RKO (cell line): ENCODE measurements around the gene DPEP2NB.
"Not testable (repeated sequence)": the region's sequence is repeated elsewhere in the genome, so short reads cannot be mapped to it uniquely, and the experiment has no call there.

Source experiments
- DNase-seq: peaks from one replicate; pipeline ENCODE4 v3.0.0-alpha.2; 2016; ENCODE audit warnings: low spot score

Gene DPEP2NB

DNA sequence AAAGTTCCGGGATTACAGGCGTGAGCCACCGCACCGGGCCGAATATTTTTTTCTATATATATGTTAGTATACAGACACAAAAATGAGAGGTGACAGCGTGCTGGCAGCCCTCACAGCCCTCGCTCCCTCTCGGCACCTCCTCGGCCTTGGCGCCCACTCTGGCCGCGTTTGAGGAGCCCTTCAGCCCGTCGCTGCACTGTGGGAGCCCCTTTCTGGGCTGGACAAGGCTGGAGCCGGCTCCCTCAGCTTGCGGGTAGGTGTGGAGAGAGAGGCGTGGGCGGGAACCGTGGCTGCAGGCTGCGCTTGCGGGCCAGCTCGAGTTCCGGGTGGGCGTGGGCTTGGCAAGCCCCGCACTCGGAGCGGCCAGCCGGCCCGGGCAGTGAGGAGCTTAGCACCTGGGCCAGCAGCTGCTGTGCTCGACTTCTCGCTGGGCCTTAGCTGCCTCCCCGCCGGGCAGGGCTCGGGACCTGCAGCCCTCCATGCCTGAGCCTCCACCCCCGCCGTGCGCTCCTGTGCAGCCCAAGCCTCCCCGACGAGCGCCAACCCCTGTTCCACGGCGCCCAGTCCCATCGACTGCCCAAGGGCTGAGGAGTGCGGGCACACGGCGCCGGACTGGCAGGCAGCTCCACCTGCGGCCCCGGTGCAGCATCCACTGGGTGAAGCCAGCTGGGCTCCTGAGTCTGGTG, 33.6 kb downstream of the DPEP2NB start:
- no peak for DNase-seq

DNA sequence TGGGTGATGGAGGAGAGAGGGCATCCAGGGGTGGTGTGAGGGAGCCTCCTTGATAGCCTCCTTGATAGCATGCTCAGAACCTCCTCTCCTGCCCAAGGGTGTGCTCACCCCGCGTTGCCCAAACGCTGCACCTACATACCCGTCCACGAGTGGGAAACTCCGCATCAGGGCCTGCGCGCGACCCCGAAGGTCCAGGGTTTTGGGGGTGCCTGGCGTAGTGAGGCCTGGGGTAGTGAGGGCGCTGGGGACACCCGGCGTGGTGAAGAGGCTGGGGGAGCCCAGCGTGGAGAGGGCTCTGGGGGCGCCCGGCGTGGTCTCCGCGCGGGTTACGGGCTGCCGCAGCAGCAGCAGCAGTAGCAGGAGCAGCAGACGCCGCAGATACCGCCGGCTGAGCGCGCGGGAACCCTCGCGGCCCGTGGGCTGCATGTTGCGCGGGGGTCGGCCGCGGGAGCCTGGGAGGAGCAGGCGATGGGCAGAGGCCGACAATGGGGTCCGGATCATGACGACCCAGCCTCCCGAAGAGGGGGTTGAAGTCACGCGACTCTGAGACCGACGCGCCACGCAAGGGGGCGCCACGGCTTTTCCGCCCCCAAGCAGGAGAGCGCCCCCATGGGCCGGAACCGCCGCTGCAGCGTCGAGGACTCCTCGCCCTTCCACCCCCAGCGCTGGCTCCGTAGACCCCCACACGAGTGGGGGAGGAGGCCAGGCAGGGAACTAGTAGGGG, 35.6 kb downstream of the DPEP2NB start, which contains the start of gene DPEP3:
Gene DPEP3 (minus strand): TSS at position 545 of the 724 bp plus-strand sequence. CDS start 119 bp downstream, at position 426.
- no peak for DNase-seq

DNA sequence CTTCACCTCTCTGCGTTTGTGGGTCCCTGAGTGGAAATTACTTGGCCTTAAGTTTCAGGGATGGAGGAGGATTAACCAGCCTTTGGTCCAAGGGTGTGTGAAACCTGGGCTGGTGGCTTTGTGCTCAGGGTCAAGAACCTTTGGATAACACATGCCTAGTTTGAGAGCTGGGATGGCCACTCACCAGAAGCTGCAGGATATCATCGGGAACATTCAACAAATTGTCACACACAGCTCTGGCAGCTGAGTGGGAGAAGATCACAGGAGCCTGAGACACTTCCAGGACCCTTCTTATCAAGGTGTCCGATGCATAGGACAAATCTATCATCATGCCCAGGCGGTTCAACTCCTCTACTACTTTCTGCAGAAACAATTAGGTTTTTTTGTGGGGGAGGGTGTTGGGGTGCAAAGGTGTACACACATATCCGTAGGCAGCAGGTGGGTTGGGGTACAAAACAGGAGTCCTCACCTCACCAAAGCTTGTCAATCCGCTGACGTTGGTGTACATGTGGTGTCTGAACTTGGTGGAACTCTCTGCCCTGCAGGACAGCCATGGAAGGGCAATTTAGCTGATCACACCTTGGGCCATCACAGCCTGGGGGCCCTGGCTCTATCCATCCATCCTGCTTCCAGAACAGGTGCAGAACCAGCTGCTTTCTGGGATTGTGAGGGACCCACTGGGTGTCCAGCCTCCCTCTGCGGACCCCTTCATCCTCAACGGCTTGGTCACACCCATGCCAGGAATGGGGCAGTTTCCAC, 38.1 kb downstream of the DPEP2NB start:
- DNase-seq = no peak

DNA sequence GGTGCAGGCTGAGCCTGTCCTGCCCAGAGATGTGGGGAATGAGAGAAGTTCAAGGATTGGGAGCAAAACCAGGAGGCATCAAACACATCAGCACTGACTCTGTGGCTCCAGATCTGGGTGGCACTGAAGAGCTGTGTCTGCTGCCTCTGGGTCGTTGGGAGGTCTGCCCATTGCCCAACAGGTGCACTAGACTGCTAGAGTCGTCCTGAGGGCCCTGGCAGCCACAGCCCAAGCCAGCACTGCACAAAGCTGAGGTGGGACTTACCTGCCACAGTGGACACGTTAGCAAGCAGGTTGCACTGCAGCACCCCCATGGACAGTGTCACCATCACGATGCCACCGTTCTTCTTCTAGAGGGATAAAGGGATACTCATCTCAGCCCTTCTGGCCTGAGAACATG, 38.7 kb downstream of the DPEP2NB start:
- DNase-seq = no peak

DNA sequence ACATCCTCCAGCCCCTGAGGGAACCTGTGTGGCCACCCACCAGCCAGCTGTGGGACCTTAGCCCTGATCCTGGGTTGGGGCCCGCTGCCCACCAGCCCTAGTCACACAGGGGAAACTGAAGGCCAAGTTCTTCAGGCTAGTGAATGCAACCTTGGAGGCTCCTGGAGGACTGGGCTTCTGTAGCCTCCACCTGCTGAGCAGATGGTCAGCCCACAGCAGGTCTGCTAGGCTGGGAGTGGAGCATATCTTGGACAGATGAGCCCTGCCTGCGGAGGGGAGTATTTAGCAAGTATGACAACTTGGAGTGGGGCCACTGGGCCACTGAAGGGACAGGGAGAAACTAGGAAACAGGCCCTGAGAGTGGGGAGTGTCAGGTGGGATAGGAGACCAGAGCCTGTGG, 39.5 kb downstream of the DPEP2NB start:
- no peak for DNase-seq

DNA sequence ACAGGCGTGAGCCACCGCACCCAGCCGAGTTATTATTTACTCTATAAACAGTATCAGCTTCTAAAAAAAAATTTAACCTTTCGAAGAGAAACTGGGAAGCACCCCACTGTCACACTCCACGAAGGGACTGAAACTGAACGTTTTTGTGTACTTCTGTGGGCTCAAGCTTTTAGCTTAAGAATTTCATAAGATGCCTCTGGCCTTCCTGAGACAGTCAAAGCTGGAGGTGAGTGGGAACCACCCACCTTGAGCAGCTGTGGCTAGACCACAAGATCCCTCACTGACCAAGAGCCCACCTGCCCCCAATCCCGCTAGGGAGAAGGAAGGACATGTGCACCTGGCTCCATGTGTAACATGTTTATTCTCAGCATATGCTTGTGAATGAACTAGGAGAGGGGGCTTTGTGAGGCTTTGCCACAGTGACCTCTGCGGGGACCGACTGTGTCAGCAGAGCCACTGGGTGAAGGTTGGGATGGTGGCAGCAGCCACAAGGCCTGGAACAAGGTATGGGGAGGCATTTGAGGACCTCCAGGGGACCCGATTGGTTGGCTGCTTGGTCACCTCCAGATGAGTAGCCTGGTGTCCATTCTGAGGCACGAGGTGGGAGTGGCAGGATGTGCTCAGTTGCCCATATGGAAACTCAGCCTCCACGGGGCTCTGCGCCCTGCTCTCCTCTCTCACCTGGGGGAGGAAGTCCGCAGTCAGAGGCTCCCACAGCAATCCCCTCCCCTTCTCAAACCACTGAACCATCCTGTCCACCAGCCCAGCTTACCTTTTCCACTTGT, 40.2 kb downstream of the DPEP2NB start:
- no peak for DNase-seq

DNA sequence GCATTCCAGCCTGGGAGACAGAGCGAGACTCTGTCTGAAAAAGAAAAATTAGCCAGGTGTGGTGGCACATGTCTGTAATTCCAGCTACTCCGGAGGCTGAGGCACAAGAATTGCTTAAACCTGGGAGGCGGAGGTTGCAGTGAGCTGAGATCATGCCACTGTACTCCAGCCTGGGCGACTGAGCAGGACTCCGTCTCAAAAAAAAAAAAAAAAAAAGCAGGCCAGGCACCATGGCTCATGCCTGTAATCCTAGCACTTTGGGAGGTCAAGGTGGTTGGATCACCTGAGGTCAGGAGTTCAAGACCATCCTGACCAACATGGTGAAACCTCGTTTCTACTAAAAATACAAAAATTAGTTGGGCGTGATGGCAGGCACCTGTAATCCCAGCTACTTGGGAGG, 43.4 kb downstream of the DPEP2NB start:
- DNase-seq = not testable (repeated sequence)

DNA sequence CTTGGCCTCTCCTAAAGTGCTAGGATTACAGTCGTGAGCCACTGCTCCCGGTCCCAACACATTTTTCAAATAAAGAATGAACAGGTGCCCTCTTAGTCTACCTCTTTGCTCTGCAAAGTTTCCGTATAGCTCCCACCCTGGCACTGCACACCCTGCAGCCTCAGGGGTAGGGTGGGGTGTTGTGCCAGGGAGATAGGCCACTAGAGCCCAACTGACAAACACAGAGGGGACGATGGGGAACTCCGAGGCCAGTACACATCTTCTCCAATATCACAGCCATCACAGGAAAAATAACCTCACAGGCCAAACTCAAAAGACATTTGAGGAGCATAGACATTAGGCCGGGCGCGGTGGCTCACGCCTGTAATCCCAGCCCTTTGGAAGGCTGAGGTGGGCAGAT, 44.6 kb downstream of the DPEP2NB start:
- no peak for DNase-seq

DNA sequence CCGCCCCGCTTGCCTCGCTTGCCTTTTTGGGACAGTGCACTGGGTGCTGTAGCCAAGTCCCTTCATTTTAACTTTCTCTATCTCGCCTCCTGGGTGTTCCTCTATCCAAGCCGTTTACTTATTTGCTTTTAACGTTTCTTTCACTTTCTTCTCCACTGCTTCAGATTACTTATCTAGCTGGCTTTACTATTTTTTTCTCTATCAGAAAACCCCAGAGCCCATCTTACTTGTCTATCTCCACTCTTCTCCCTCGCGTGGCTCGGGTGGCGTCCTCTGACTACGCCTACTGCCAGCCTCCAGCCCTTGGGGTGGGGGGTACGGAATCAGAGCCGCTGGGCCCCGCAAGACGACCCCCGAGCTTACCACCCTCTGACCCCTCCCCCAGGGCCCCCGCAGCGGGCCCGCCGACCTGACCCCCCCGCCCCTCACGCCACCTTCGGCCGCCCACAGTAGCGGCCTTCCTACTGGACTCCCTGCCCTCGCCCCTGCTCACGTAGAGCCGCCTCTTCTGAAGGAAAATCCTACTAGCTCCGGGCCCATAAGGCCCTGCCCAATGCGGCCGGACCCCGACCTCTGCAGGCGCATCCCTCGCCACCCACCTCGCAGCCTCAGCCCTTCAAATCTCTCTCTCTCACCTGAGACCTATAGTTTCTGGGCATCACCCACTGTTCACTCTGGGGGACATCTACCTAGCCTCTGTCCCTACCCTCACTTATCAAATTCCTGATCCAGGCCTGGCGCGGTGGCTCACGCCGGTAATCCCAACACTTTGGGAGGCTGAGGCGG, 46.3 kb downstream of the DPEP2NB start:
- no peak for DNase-seq

DNA sequence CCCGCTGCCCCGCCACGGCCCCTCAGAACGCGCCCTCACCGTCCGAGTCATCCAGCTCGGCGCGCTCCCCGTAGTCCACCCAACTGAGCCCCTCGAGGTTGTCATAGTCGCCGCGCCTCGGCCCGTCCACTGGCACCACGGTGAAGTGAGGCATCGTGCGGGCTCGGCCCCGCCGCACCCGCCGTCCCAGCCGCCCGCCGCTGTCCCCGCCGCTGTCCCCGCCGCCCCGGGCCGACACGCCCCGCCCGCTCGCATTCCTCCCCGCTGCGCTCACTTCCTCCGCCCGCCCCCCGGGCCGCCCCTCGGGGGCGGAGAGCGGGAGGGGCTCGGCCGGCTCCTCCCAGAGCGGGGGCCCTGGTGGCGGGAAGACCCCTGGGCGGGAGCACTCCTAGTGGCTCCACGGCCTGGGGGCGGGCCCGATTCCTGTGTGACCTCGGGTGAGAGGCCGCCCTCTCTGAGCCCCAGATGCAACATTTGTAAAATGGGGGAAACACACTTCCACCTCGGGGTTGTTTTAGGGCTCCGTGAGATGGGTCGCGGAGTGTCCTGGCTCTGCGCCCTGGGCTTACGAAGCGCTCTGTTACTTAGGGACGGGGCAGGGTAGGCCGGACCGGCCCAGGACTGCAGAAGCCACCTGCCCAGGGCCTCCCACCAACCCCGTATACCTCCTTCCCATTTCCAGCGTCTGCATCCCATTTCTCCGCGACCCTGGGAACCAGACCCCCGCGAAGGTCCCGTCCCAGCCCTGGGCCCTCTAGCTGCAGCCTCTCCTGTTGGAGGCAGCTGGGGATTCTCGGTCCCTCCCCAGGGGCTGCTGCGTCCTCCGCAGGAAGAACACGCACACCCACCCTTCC, 47.1 kb downstream of the DPEP2NB start, which contains the start of gene SLC12A4:
Gene SLC12A4 (minus strand): TSS at position 238 of the 854 bp plus-strand sequence. CDS start 84 bp downstream, at position 154.
- DNase-seq = peak; percentile 88

DNA sequence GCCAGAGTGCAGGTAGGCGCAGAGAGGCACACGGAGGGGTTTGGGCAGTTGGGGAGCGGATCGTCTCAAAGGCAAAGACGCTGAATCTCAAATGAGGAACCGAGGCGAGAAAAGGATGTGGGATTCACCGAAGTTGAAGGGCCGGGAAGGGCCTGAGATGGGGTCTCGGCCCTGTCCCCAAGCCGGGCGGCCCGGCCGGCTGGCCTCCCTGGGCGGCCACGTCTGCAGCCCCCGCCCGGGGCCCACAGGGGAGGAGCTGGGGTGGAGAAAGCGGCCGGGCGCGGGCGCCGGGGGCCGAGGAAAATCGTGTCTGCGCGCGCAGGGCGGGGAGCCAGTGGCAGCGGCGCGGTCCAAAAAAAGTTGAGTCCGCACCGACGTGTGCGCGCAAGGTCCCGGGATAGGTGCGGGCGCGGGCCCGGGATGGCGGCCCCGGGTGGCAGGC, 47.7 kb downstream of the DPEP2NB start:
- no peak for DNase-seq

DNA sequence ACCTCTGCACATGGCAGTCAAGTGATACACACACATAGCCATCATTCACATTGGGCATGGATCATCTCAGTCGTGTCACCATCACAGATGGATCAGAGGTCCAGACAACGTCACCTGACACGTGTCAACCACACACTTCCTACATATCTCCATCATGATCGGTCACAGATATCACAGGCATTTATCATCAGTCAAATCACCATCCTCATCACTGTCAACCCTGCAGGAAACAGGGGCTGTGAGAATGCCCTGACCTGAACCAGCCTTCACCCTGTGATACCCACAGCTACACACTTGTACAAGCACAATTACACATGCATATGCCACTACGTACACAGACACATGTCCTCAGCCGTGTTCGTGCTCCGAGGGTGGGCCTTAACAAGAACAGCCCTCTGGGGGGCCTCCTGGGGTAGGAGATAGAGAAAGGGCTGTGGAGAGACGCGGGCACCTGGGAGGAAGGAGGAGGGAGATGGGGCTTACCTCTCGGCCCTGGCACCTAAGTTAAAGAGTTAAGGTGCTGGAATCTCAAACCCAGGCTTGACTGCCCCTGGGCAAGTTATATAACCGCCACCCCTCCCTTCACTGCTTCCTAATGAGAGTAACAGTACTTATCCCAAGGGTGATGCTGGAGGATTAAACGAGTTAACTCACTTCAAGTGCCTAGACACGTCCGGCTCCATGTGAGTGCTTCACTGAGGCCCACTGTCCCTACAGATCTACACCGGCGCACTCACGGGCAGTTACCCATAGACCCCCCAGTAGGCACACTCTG, 48.3 kb downstream of the DPEP2NB start:
- DNase-seq = peak; percentile 86

DNA sequence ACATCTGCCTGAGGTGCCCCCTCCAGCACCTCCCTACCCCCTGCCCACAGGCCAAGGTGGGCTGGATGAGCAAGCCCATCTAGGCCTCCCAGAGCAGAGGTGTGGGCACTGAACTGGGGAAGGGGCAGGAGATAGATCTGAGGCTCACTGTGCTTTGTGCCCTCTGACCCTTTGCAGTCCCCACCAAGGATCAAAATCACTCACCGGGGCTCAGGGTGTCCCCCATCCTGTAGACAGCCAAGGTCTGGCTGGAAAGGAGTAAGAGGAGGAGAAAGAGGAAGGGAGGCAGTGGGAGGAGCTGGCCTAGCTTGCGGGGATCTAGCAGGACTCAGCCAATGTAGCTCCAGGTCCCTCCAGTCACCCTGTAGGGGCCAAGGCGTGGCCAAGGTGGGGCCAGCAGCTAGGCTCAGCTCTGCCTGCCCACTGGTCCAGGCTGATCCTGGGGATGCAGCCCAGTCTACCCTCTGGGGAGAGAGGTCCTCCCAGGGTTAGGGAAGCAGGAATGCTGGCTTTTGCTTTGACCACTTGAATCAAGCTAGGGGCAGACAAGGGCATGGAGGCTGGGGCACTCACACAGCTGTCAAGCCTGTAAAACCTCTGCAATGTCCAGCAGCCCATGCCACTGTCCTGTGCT, 49.0 kb downstream of the DPEP2NB start:
- DNase-seq = peak; percentile 25

DNA sequence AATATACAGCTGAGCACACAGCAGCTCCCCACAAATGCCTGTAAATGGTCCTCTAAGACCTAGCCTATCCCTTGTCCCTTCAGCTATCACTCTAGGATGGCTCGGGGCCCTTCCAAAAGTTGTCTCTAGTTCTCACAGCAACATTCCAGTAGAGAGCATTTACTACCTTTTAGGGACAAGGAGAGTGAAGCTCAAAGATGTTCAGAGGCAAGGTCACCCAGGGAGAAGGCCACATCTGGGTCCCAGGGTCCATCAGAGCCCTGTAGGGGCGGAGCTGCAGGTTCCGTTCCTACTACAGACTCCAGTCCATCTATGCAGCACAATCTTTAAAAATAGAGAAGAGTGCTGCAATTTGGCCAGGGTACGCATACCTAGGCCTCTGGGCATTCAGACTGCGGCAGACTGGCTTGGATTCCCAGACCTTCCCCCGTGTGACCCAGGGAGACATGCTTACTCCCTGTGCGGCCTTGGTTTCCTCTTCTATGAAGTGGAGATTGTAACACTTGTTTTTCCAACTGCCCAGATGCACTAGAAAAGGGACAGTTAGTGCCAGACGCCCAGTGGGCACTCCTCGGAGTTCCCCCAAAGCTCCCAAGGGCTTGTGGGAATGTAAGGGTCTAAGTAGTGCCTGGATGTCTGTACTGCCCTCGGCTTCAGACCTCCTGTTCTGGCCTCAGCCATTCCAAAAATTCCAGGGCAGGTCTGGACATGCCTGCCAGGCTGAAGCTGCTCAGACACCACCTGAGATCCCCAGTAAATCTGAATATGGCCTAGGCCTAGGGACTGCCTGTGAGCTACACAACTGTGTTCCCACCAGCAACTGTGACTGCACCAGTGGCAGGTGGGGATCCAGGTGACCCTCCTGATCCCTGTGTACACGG, 49.8 kb downstream of the DPEP2NB start:
- no peak for DNase-seq

DNA sequence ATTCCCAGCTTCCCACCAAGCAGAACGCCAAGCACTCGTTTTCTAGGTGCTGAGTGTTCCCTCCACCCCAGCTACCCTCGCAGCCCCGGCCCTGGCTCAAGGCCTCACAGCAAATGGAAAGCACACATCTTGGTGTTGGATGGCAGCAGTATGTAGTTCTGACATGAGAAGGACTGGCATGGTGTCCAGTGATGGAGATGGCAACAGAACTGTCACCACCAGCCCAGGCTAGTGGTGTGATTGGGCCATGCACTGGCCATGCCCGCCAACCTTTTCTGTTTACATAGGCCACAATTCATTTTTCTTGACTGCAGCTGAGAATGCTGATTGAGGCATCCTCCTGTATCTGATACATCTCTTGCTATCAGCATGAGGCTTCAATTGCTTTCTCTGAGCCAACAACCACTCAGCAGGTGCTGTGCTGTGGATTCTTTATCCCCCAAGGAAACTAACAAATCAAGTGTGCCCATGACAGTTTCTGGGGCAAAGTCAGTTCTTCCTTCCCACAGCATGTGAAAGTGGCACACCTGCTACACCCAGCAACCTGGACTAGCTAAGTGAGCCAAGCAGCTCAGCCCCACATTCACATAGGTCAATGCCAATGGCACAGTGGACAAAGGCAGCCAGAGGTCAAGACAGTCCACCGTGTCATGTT, 51.1 kb downstream of the DPEP2NB start:
- no peak for DNase-seq

DNA sequence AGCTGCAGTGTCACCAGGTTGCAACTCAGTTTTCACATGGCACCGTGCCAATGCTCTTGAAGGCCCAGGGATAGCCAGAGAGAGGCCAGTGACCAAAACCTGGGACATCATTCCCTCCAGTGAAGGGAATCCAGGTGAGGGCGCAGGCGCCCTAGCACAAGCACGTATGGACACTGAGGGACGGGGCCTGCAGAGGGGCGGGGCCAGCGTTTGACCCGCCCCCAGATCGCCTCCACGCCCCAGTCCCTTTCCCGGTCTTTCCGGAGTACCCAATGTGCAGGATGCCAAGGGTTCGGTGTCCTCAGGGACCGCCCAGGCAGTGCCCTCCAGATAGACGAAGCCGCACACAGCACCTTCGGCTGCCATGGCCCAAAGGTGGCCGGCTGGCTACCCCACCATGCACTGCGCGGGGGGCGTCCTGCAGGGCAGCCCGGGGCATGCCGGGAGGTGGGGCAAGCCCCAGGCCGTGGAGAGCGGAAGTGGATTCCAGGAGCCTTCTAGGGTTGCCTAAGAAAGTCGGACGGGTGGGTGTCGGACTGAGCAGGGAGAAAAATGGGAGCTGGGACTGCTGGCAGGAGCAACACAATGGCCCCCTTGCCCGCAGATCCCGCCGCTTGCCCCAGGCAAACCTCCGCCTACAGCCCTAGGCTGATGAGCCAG, 51.9 kb downstream of the DPEP2NB start:
- no peak for DNase-seq
